ENCODE results near the gene UTS2B. TPM values are rescaled to one million over a fixed set of nuclear protein-coding genes. Genes with fewer than 3 reads are reported as not detected.

The UTS2B gene
- total and polyA plus RNA-seq, 12 donors = 0.07 to 0.69 (median 0.43) TPM; not detected in 5

- no peaks in the 10 kb centered on the region for H3K36me3 ChIP-seq (replicated peaks in 1 of 2)
- H3K4me1 ChIP-seq (replicated peaks in 1 of 2) = peaks cover 6% of the 10 kb centered on the region in 2 donors
- intact Hi-C loops (cut with DNase I) = no loop called here
- TF ChIP-seq POLR2A (IDR thresholded peaks at IDR 0.05) = no peak
- TF ChIP-seq, protein P1, sequence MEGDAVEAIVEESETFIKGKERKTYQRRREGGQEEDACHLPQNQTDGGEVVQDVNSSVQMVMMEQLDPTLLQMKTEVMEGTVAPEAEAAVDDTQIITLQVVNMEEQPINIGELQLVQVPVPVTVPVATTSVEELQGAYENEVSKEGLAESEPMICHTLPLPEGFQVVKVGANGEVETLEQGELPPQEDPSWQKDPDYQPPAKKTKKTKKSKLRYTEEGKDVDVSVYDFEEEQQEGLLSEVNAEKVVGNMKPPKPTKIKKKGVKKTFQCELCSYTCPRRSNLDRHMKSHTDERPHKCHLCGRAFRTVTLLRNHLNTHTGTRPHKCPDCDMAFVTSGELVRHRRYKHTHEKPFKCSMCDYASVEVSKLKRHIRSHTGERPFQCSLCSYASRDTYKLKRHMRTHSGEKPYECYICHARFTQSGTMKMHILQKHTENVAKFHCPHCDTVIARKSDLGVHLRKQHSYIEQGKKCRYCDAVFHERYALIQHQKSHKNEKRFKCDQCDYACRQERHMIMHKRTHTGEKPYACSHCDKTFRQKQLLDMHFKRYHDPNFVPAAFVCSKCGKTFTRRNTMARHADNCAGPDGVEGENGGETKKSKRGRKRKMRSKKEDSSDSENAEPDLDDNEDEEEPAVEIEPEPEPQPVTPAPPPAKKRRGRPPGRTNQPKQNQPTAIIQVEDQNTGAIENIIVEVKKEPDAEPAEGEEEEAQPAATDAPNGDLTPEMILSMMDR (IDR thresholded peaks at IDR 0.05) = no peak
- no peaks in the 10 kb centered on the region for H3K9me3 ChIP-seq (replicated peaks in 1 of 3)
- WGBS, 4 donors = 83 to 89% (median 86%) methylated on average over 7 of the region's 7 CpGs
- H3K27ac ChIP-seq = no peak overlapping the region
- H3K4me3 ChIP-seq = no peak overlapping the region
- no peaks in the 10 kb centered on the region for H3K27me3 ChIP-seq
- DNase-seq = no peak
Measured at GRCh38 chr3:191353022-191353777, 22.9 kb upstream of the UTS2B start.

DNA sequence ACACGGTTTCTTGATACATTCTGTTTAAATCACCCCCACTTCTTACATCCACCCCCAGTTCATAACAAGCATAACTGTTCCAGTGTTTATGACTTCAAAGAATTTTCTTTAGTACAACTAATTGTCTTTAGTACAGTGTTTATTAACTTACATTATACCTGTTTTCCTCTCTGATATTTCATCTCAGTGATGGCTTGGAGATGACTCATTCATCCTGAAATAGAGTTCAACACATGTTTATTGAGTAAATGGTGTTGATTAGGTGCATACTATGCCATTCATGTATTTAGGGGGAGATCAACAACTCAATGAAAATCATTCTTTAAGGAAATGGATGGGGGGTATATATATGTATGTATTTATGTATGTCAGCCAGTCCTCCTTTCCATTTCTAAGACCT, 21.7 kb upstream of the UTS2B start:
- DNase-seq = no peak
- TF ChIP-seq POLR2A (IDR thresholded peaks at IDR 0.05) = no peak
- TF ChIP-seq, protein P1 (IDR thresholded peaks at IDR 0.05) = no peak
- peaks cover 6% of the 10 kb centered on the region in 2 donors for H3K4me1 ChIP-seq (replicated peaks in 1 of 2)
- no peaks in the 10 kb centered on the region for H3K9me3 ChIP-seq (replicated peaks in 1 of 3)
- WGBS, 4 donors = 92 to 100% (median 95%) methylated on average over 1 of the region's 1 CpG
- H3K27me3 ChIP-seq = no peaks in the 10 kb centered on the region
- no peak overlapping the region for H3K27ac ChIP-seq
- H3K4me3 ChIP-seq = no peak overlapping the region
- intact Hi-C loops (cut with DNase I) = no loop called here
- no peaks in the 10 kb centered on the region for H3K36me3 ChIP-seq (replicated peaks in 1 of 2)

DNA sequence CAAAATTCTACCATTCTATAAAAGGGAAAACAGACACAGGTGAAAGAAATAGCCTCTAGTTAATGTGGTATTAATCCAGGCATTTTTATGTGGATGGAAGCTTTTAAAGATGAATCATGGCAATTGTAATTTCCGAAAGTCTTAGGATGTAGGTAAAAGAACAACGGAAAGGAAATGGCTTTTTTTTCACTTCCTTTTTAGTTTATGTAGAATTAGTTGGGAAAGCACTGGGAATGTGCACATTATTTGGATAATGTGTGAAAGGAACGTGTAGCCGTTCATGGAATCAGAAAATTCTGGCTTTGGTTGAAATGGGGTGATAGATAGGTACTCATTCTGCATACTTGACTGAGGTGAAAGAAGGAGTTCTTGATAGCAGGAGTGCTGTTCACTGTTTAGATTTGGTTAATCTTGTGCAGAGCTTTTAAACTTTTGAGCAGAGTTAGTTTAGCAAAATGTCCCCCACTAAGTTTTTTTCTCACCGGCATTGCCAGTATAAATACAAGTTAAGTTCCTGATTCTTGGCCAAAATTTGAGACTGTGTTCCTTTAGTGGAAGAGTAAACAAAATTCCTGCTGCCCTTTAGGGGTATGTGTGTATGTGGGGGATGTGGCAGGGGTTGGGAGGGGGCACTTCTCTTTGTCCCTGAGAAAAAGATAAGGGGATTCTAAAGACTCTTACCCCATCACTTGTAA, 20.2 kb upstream of the UTS2B start:
- TF ChIP-seq POLR2A (IDR thresholded peaks at IDR 0.05) = no peak
- TF ChIP-seq, protein P1 (IDR thresholded peaks at IDR 0.05) = no peak
- H3K4me1 ChIP-seq (replicated peaks in 1 of 2) = peaks cover 0 to 5% of the 10 kb centered on the region in 2 donors
- H3K36me3 ChIP-seq (replicated peaks in 1 of 2) = no peaks in the 10 kb centered on the region
- peak overlapping the region in 1 of 5 donors; percentile 35 for H3K27ac ChIP-seq
- no peak overlapping the region for H3K4me3 ChIP-seq
- WGBS, 4 donors = 58 to 66% (median 60%) methylated on average over 5 of the region's 5 CpGs
- H3K9me3 ChIP-seq (replicated peaks in 1 of 3) = no peaks in the 10 kb centered on the region
- no peaks in the 10 kb centered on the region for H3K27me3 ChIP-seq
- no peak for DNase-seq
- intact Hi-C loops (cut with DNase I) = no loop called here

DNA sequence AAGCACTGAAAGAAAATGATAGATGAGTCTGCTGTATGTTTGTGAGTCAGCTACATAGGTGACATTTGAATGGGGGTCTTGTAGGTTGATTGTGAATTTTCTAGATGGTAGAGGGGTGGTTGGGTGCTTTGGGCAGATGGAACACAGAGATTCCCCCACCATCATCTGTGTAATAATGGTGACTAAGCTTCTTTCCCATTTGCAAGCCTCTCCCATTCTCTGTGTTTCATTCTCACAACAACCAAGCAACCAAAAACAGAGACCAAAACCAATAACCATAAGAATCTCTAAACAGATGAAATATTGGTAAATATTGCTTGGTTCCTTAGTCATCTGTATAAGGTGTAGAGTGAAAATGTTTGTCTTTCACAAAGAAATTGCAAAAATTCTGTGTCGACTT, 17.8 kb upstream of the UTS2B start:
- 93 to 100% (median 96%) methylated on average over 1 of the region's 1 CpG for WGBS, 4 donors
- Histone ChIP-seq H3K4me1 (replicated peaks in 1 of 2) (peaks cover 11 to 24% of the 10 kb centered on the region in 2 donors), H3K4me3 (no peak overlapping the region), H3K27me3 (no peaks in the 10 kb centered on the region), H3K9me3 (replicated peaks in 1 of 3) (no peaks in the 10 kb centered on the region), H3K27ac (no peak overlapping the region), H3K36me3 (replicated peaks in 1 of 2) (no peaks in the 10 kb centered on the region)
- TF ChIP-seq POLR2A (IDR thresholded peaks at IDR 0.05) = no peak
- TF ChIP-seq, protein P1 (IDR thresholded peaks at IDR 0.05) = no peak
- no peak for DNase-seq
- intact Hi-C loops (cut with DNase I) = no loop called here
